Measurements from ENCODE around the gene SEZ6L2.

SEZ6L2 gene

DNA sequence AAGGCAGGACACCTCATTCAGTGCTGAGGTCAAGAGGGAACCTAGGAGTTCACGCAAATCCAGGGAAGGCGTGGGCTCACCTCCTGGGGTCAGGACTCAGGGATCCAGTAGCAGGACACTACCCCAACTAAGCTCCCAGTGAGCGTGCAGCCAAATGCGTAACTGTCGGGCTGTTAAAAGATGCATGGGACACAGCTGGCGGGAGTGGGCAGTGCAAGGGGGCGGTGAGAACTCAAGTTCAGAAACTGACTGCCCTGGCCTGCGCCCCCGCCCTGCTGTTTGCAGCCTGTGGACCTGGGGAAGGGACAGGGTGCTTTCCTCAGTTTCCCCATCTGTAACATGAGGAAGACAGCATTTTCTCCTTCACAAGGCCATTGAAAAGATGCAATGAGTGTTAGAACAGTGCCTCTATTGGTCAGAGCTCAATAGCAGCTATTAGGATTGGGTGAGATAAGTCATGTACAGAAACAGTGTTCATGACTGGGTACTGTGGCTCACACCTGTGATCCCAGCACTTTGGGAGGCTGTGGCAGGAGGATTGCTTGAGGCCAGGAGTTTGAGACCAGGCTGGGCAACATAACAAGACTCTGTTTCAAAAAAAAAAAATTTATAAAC lies 56.5 kb downstream of the SEZ6L2 start:
- TF ChIP-seq, protein P1, sequence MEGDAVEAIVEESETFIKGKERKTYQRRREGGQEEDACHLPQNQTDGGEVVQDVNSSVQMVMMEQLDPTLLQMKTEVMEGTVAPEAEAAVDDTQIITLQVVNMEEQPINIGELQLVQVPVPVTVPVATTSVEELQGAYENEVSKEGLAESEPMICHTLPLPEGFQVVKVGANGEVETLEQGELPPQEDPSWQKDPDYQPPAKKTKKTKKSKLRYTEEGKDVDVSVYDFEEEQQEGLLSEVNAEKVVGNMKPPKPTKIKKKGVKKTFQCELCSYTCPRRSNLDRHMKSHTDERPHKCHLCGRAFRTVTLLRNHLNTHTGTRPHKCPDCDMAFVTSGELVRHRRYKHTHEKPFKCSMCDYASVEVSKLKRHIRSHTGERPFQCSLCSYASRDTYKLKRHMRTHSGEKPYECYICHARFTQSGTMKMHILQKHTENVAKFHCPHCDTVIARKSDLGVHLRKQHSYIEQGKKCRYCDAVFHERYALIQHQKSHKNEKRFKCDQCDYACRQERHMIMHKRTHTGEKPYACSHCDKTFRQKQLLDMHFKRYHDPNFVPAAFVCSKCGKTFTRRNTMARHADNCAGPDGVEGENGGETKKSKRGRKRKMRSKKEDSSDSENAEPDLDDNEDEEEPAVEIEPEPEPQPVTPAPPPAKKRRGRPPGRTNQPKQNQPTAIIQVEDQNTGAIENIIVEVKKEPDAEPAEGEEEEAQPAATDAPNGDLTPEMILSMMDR (IDR thresholded peaks at IDR 0.05; ENCODE audit: insufficient read depth, low read length, missing control alignments), result no peak
- ChIA-PET CTCF (interaction anchor here (0.5 to 3.4 kb wide), 3 partner anchors 10 to 15 kb away, joined by 3 to 9 read pairs (median 7); no protein-coding TSS in a partner anchor), POLR2A (interaction anchor here (0.5 kb wide), 1 partner anchor 1003 kb away, joined by 6 read pairs; no protein-coding TSS in a partner anchor)
- no peak overlapping the region for H3K4me3 ChIP-seq (ENCODE audit: low read depth, low read length)
- no peak for DNase-seq (ENCODE audit: low read depth, low spot score)

DNA sequence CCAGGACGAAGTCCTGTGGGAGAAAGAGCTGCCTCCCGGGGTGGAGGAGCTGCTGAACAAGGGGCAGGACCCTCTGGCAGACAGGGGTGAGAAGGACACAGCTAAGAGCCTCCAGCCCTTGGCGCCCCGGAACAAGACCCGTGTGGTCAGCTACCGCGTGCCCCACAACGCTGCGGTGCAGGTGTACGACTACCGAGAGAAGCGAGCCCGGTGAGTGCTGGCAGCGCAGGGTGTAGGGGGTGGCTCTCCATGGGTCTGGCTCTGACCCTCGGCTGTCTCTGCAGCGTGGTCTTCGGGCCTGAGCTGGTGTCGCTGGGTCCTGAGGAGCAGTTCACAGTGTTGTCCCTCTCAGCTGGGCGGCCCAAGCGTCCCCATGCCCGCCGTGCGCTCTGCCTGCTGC lies 57.7 kb downstream of the SEZ6L2 start:
- TF ChIP-seq, protein P1 (IDR thresholded peaks at IDR 0.05; ENCODE audit: insufficient read depth, low read length, missing control alignments), result no peak
- no peak overlapping the region for H3K4me3 ChIP-seq (ENCODE audit: low read depth, low read length)
- no peak for DNase-seq (ENCODE audit: low read depth, low spot score)
- ChIA-PET CTCF (interaction anchor here (0.9 to 3.9 kb wide), 5 partner anchors 6 to 164 kb away, joined by 3 to 26 read pairs (median 7); no protein-coding TSS in a partner anchor), POLR2A (interaction anchor here (0.6 kb wide), 1 partner anchor 11 kb away, joined by 3 read pairs; no protein-coding TSS in a partner anchor)

DNA sequence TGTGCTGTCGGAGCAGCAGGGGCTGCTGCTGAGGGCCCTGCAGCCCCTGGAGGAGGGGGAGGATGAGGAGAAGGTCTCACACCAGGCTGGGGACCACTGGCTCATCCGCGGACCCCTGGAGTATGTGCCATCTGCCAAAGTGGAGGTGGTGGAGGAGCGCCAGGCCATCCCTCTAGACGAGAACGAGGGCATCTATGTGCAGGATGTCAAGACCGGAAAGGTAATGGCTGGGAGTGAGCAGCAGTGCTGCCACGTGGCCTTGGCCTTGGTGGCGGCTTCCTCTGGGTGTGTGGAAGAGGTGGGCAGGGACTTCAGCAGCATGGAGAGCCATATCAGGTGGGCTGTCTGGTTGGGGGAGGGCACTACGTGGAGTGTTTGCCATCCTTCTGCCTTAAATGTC lies 59.1 kb downstream of the SEZ6L2 start:
- ChIA-PET POLR2A (no interaction called here), CTCF (interaction anchor here (3.9 kb wide), 1 partner anchor 8 kb away, joined by 26 read pairs; no protein-coding TSS in a partner anchor)

DNA sequence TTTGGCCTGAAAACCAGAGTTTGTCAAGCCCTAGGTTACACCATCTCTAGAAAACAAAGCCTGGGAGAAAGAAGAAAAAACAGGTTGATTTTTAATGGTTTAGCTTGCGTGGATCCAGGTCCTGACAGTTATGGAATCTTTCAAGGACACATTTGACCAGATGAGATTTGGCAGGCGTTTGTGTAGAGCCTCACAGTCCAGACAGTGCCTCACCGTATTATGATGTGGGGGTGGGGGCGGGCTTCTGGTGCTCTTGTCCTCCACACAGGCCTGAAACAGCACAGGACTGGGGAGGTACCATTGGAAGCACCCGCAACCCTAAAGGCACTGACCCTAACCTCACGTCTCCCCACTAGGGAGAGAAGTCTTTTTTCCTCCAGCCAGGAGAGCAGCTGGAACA lies 59.5 kb downstream of the SEZ6L2 start:
- no peak overlapping the region for H3K4me3 ChIP-seq (ENCODE audit: low read depth, low read length)
- CTCF ChIA-PET, result interaction anchor here (3.9 kb wide), 1 partner anchor 8 kb away, joined by 26 read pairs; no protein-coding TSS in a partner anchor
- POLR2A ChIA-PET, result no interaction called here

More for the DNA sequence above, 59.1 kb downstream of the SEZ6L2 start:
- TF ChIP-seq, protein P1 (IDR thresholded peaks at IDR 0.05; ENCODE audit: insufficient read depth, low read length, missing control alignments), result no peak
- no peak for DNase-seq (ENCODE audit: low read depth, low spot score)
- no peak overlapping the region for H3K4me3 ChIP-seq (ENCODE audit: low read depth, low read length)

DNA sequence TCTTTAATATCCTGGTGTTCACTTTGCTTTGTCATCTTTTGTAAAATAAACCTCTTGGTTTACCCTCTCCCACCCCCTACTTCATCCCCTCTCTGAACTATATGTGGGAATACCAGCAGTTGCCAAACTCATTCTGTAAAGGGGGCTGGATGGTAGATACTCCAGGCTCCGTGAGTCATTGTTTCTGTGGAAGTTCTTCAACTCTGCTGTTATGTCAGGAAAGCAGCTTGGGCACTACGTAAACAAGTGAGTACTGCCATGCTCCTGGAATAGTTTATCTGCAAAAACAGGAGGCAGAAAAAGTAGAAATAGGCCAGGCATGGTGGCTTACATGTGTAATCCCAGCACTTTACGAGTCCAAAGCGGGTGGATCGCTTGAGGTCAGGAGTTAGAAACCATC lies 61.5 kb downstream of the SEZ6L2 start:
- ChIA-PET CTCF (interaction anchor here (1.4 to 3.9 kb wide), 3 partner anchors 8 to 11 kb away, joined by 4 to 26 read pairs (median 5); no protein-coding TSS in a partner anchor), POLR2A (interaction anchor here (0.6 kb wide), 1 partner anchor 95 kb away, joined by 3 read pairs; no protein-coding TSS in a partner anchor)
- DNase-seq (ENCODE audit: low read depth, low spot score), result no peak
- TF ChIP-seq, protein P1 (IDR thresholded peaks at IDR 0.05; ENCODE audit: insufficient read depth, low read length, missing control alignments), result no peak
- no peak overlapping the region for H3K4me3 ChIP-seq (ENCODE audit: low read depth, low read length)

More for the DNA sequence above, 59.5 kb downstream of the SEZ6L2 start:
- TF ChIP-seq, protein P1 (IDR thresholded peaks at IDR 0.05; ENCODE audit: insufficient read depth, low read length, missing control alignments), result no peak
- DNase-seq (ENCODE audit: low read depth, low spot score), result no peak

DNA sequence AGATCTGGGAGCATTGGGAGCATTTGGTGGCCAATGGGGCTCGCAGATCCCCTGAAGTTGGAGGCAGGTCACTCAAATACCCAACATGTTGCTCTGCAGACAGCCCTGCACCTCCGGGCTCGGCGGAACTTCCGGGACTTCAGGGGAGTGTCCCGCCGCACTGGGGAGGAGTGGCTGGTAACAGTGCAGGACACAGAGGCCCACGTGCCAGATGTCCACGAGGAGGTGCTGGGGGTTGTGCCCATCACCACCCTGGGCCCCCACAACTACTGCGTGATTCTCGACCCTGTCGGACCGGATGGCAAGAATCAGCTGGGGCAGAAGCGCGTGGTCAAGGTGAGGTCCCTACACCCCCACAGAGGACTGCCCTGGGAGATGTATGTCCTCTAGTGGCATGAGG lies 62.7 kb downstream of the SEZ6L2 start:
- DNase-seq (ENCODE audit: low read depth, low spot score), result no peak
- POLR2A ChIA-PET, result no interaction called here
- TF ChIP-seq, protein P1 (IDR thresholded peaks at IDR 0.05; ENCODE audit: insufficient read depth, low read length, missing control alignments), result no peak
- H3K4me3 ChIP-seq (ENCODE audit: low read depth, low read length), result no peak overlapping the region
- CTCF ChIA-PET, result interaction anchor here (5.4 kb wide), 1 partner anchor 11 kb away, joined by 37 read pairs; no protein-coding TSS in a partner anchor
